ENCODE results near the gene TBRG1. TPM values are rescaled to one million over a fixed set of nuclear protein-coding genes. Genes with fewer than 3 reads are reported as not detected.

Gene TBRG1
- total RNA-seq, 2 experiments from 2014 or later: 36.2 to 41.3 TPM

DNA sequence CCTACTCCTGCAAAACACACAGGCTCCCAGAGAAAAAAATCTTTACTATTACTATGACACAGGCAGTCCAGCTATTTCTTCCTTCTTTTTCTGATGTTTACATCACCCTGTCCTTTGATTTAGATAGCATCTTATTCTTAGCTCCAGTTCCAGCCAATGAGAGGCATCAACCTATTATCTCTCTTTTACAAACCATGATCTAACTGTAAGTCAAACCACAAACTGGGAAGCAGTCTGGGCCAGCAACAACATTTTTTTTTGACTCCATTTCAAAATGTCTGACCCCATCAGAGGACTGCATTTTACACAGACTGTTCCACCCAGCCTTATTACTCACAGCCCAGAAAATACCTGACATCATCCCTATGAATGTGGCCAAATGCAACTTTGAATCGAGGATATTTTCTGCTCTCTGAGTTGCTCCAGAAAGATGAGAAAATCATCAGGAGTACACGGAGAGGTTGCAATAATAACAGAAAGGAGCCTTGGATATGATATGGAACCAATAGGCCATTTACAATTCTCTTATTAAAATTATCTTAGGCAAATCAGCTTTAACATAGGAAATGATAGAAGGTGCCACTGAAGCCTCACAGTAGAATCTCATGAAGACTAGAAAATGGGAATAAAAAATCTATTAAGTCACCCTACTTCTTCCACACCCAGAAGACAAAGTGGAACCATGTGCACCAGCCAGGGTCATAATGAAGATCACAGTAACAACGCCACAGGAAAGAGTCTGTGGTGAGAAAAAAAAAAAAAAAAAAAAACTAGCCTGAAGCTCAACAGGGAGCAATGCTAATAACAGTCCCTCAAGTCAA lies 21.2 kb downstream of the TBRG1 start:
- H3K9me3 Mint-ChIP-seq (ENCODE audit: insufficient read depth): no peaks in the 10 kb centered on the region

DNA sequence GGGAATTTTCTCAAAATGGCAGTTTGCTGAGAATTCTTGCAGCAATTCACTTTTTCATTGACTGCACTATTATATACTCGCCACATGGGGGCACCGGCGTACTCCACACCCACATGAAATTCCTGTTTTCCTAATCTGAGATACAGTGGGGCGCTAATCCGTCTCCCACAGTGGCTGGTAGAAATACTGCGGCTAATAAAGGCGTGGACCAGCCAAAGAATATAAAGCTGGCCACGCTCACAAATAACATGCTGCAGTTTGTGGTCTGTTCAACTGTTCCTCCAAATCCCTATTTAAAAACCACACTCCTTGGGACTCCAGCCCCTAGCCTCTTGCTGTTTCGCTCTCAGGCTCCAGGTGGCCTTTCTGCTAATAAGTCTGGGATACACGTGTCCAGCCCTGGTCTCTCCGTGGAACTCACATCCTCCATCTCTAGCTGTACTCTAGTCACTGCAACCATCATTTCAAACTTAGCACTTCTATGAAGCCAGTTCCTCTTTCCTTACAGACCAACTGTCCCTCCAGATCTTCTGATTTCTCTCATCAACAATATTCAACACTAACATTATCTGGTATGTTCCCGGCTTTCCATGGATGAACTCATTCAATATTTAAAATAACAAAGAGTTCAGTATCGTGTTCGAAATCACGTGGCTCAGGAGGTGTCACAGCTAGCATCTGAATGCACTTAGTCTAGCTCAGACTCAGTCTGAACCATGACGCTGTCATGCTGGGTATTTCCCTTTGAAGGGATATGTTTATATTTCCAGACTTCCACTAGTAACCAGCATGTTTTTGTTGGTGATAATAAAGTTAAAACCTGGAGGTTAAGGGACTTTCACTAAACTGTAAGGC lies 22.0 kb downstream of the TBRG1 start:
- ATAC-seq: peak; percentile 67
- peaks cover 3% of the 10 kb centered on the region for H3K36me3 Mint-ChIP-seq (ENCODE audit: low read depth)
- H3K9me3 Mint-ChIP-seq (ENCODE audit: insufficient read depth): no peaks in the 10 kb centered on the region
- H3K27me3 Mint-ChIP-seq (ENCODE audit: low read depth): no peaks in the 10 kb centered on the region
- ChIA-PET CTCF (interaction anchor here (0.6 to 5.5 kb wide), 24 partner anchors 10 to 225 kb away, joined by 3 to 27 read pairs (median 4); partner anchors contain the start of genes MSANTD2 and TBRG1), POLR2A (interaction anchor here (0.8 kb wide), 1 partner anchor 153 kb away, joined by 4 read pairs; no protein-coding TSS in a partner anchor)
- peak; percentile 38 for DNase-seq
- H3K27ac Mint-ChIP-seq: no peak overlapping the region
- H3K4me1 Mint-ChIP-seq (ENCODE audit: low read depth): no peaks in the 10 kb centered on the region
- H3K4me3 Mint-ChIP-seq: no peak overlapping the region

More for the DNA sequence above, 21.2 kb downstream of the TBRG1 start:
- ChIA-PET CTCF (interaction anchor here (0.7 to 5.5 kb wide), 19 partner anchors 9 to 226 kb away, joined by 3 to 27 read pairs (median 7); partner anchors contain the start of genes MSANTD2 and TBRG1), POLR2A (no interaction called here)
- ATAC-seq: no peak
- no peak for DNase-seq
- Mint-ChIP-seq H3K36me3 (ENCODE audit: low read depth) (peaks cover 3% of the 10 kb centered on the region), H3K4me1 (ENCODE audit: low read depth) (no peaks in the 10 kb centered on the region), H3K27me3 (ENCODE audit: low read depth) (no peaks in the 10 kb centered on the region), H3K27ac (no peak overlapping the region), H3K4me3 (no peak overlapping the region)

DNA sequence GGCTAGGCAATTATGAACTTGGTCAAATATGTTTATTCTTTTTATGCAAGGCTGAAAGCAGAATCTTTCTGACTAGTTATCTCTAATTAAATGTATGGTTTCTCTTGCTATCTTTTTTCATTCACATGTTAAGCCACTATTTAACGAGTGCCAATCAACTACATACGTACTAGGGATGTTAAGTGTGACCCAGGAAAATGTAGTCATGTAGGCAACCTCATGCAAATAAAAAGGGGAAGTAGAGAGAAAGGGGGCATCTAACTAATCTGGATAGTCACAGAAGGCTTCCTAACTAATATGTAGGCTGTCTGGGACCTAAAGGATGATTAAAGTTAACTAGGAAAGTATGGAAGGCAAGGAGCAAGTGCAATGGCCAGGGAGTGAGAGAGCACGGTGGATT lies 23.5 kb downstream of the TBRG1 start:
- POLR2A ChIA-PET: no interaction called here
- Mint-ChIP-seq H3K27me3 (ENCODE audit: low read depth) (no peaks in the 10 kb centered on the region), H3K4me3 (no peak overlapping the region), H3K9me3 (ENCODE audit: insufficient read depth) (no peaks in the 10 kb centered on the region), H3K4me1 (ENCODE audit: low read depth) (no peaks in the 10 kb centered on the region), H3K27ac (no peak overlapping the region), H3K36me3 (ENCODE audit: low read depth) (no peaks in the 10 kb centered on the region)
- no peak for DNase-seq
- CTCF ChIA-PET: interaction anchor here (2.9 to 3.7 kb wide), 2 partner anchors 13 to 23 kb away, joined by 13 to 16 read pairs; partner anchors contain the start of gene TBRG1
- ATAC-seq: no peak

DNA sequence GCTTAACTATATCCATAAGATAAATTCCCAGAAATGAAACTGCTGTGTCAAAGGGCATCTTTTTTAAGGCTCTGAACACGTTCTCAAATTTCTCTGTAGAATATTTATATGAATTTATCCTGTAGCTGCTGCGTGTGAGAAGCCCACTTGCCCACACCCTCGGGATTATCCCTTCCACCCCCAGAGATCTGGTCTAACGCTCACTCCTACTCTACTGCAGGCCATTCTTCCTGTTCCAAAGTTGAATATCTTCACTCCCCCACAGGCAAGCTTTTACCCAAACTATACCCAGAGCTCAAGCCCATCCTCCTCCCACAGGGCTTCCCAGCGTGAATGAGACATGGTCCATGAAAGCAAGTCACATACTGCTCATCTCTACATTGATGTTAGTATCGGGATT lies 25.9 kb downstream of the TBRG1 start:
- ChIA-PET CTCF (interaction anchor here (0.8 to 1.4 kb wide), 4 partner anchors 16 to 114 kb away, joined by 3 to 4 read pairs (median 4); no protein-coding TSS in a partner anchor), POLR2A (interaction anchor here (0.6 kb wide), 1 partner anchor 82 kb away, joined by 3 read pairs; no protein-coding TSS in a partner anchor)
- H3K9me3 Mint-ChIP-seq (ENCODE audit: insufficient read depth): no peaks in the 10 kb centered on the region
- ATAC-seq (no peak), DNase-seq (no peak)
- no peaks in the 10 kb centered on the region for H3K4me1 Mint-ChIP-seq (ENCODE audit: low read depth)
- no peak overlapping the region for H3K27ac Mint-ChIP-seq
- H3K27me3 Mint-ChIP-seq (ENCODE audit: low read depth): no peaks in the 10 kb centered on the region
- H3K4me3 Mint-ChIP-seq: no peak overlapping the region
- H3K36me3 Mint-ChIP-seq (ENCODE audit: low read depth): no peaks in the 10 kb centered on the region

DNA sequence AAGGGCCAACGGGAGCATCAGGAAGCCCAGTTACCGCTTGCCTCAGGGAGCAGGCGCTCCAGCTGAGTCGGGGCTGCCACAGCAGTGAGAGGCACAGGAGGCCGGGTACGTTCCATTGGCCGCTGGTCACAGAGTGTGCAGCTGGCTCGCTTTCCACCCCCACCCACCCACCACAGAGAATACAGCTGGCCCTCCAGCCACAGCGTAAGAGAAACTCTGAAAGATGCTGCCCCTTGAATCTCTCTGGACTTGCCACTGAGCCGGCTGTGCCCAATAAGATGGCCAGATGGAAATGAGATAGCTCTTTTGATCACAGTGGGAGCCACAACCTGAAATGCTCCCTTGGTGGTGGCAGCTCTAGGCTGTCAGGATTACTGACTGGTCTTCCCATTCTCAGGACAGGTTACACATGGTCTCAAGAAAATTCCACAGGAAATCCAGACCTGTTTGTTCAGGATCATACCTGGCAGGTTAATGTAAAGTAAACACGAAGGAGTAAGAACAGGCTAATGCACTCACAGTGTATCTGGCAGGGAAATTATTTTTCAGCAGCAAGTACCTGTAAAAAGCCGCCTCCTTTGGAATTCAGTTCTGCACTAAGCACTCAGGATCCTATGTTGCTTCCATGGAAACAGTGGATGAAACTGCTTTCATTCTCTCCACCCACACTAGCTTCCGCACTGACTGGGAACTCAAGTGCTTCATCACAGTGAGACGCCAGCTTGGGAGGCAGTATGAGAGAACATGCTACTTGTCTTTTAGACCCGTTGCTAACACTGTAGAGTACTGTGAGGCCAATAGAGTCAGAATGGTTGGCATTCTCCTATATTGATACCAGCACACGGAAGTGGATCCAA lies 34.3 kb downstream of the TBRG1 start:
- Mint-ChIP-seq H3K27me3 (ENCODE audit: low read depth) (no peaks in the 10 kb centered on the region), H3K9me3 (ENCODE audit: insufficient read depth) (no peaks in the 10 kb centered on the region), H3K4me1 (ENCODE audit: low read depth) (no peaks in the 10 kb centered on the region), H3K36me3 (ENCODE audit: low read depth) (no peaks in the 10 kb centered on the region), H3K4me3 (no peak overlapping the region), H3K27ac (no peak overlapping the region)
- DNase-seq (no peak), ATAC-seq (no peak)
- CTCF ChIA-PET: no interaction called here
- POLR2A ChIA-PET: no interaction called here

DNA sequence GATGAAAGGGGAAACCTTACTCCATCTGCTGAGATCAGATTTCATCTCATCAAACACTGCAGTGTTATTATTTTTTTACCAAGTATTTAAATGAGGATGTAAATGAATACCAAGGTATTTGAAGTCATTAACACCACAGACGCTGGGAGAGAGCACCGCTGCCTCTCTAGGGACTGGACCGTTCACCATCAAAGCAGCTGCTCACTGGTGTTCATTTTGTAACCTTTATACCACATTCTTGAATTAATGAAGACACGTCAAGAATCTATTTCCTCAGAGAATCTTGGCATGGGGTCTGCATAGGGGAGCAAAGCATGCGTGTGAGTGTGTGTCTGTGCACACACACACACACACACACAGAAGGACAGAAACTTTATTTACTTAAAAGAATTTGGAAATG lies 35.2 kb downstream of the TBRG1 start:
- POLR2A ChIA-PET: no interaction called here
- H3K27ac Mint-ChIP-seq: no peak overlapping the region
- H3K4me3 Mint-ChIP-seq: no peak overlapping the region
- H3K4me1 Mint-ChIP-seq (ENCODE audit: low read depth): no peaks in the 10 kb centered on the region
- no peaks in the 10 kb centered on the region for H3K9me3 Mint-ChIP-seq (ENCODE audit: insufficient read depth)
- H3K36me3 Mint-ChIP-seq (ENCODE audit: low read depth): no peaks in the 10 kb centered on the region
- DNase-seq: no peak
- ATAC-seq: no peak
- CTCF ChIA-PET: no interaction called here
- H3K27me3 Mint-ChIP-seq (ENCODE audit: low read depth): no peaks in the 10 kb centered on the region

DNA sequence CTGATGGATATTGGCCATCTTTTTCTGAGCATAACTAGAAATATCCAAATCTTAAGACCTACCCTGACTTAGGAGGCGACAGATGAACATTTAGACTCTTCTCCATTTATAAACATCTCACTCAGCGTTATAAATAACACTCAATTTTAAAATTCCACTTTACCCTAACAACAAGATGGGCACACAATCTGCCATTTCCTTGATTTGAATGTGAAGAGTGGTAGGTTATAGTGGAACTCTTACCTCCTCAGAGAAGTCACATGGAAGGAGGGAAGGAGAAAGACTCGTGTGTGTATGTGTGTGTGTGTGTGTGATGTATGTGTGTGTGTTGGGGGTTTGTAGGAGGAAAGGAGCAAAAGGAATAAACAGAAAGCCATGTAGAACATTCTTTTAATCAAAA lies 35.8 kb downstream of the TBRG1 start:
- H3K36me3 Mint-ChIP-seq (ENCODE audit: low read depth): no peaks in the 10 kb centered on the region
- ChIA-PET POLR2A (no interaction called here), CTCF (interaction anchor here (1.3 kb wide), 1 partner anchor 14 kb away, joined by 4 read pairs; no protein-coding TSS in a partner anchor)
- H3K27ac Mint-ChIP-seq: no peak overlapping the region
- H3K27me3 Mint-ChIP-seq (ENCODE audit: low read depth): no peaks in the 10 kb centered on the region
- no peaks in the 10 kb centered on the region for H3K9me3 Mint-ChIP-seq (ENCODE audit: insufficient read depth)
- H3K4me3 Mint-ChIP-seq: no peak overlapping the region
- no peaks in the 10 kb centered on the region for H3K4me1 Mint-ChIP-seq (ENCODE audit: low read depth)
- no peak for DNase-seq
- no peak for ATAC-seq

DNA sequence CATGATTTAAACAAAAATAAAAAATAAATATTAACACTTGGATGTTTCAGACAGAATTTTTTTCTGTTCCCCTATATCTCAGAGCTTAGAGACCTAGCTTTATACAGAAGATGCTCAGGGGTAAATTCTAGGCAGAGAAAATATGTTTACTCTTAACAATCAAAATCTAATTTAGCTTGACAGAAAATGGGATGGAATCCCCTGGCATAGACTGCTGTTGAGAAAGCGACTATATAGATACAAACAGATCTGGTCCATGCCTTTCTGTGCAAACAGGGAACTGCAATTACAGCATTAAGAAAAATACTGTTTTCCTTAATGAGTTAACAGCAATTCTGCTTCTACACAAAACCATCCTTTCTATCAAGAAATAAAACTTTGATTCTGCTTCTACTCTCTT lies 36.3 kb downstream of the TBRG1 start:
- no peak for ATAC-seq
- Mint-ChIP-seq H3K36me3 (ENCODE audit: low read depth) (no peaks in the 10 kb centered on the region), H3K4me3 (no peak overlapping the region), H3K27me3 (ENCODE audit: low read depth) (no peaks in the 10 kb centered on the region), H3K9me3 (ENCODE audit: insufficient read depth) (no peaks in the 10 kb centered on the region), H3K4me1 (ENCODE audit: low read depth) (no peaks in the 10 kb centered on the region), H3K27ac (no peak overlapping the region)
- no peak for DNase-seq
- POLR2A ChIA-PET: no interaction called here
- CTCF ChIA-PET: interaction anchor here (1.3 to 2.7 kb wide), 3 partner anchors 11 to 103 kb away, joined by 3 to 11 read pairs (median 4); partner anchors contain the start of gene ESAM

DNA sequence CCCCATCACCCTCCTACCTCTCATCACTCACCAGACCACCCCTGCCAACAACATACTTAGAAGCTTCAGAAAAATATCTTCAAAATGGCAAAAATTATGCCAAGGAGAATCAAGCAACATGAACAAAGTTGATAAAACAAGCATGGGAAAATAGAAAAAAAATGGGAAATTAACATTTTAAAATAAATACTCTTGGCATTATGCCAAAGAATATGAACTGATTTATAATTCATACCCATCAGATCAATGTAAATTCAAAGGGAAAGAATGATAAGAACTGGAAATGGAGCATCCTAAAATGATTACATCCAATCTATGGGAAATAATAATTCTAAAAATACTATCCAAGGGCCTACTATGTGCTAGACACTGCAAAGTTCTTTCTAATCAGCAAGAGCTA lies 38.9 kb downstream of the TBRG1 start:
- no peak for ATAC-seq
- no peaks in the 10 kb centered on the region for H3K27me3 Mint-ChIP-seq (ENCODE audit: low read depth)
- no peaks in the 10 kb centered on the region for H3K4me1 Mint-ChIP-seq (ENCODE audit: low read depth)
- CTCF ChIA-PET: interaction anchor here (0.7 to 3.1 kb wide), 5 partner anchors 8 to 175 kb away, joined by 4 to 11 read pairs (median 6); no protein-coding TSS in a partner anchor
- H3K36me3 Mint-ChIP-seq (ENCODE audit: low read depth): no peaks in the 10 kb centered on the region
- POLR2A ChIA-PET: no interaction called here
- no peaks in the 10 kb centered on the region for H3K9me3 Mint-ChIP-seq (ENCODE audit: insufficient read depth)
- DNase-seq: no peak
- no peak overlapping the region for H3K4me3 Mint-ChIP-seq
- no peak overlapping the region for H3K27ac Mint-ChIP-seq

DNA sequence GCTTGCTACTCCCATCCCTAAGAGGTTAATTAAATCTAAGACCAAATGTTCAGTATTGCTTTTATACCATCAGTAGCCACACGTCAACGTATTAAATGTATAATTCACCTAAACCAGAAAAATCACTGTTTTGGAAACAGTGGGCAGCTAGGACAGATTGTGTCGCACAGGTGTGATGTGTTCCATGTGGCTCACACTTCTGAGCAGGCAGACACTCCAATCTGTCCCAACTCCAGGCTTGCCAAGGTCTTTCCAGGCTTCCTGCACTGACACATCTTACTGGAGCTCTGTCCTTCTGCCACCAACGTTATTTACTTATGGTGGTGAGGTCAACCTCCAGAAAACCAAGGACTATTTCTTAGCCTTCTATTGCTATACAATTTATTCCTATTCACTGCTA lies 39.4 kb downstream of the TBRG1 start:
- Mint-ChIP-seq H3K4me1 (ENCODE audit: low read depth) (no peaks in the 10 kb centered on the region), H3K4me3 (no peak overlapping the region), H3K36me3 (ENCODE audit: low read depth) (no peaks in the 10 kb centered on the region), H3K27me3 (ENCODE audit: low read depth) (no peaks in the 10 kb centered on the region), H3K27ac (no peak overlapping the region), H3K9me3 (ENCODE audit: insufficient read depth) (no peaks in the 10 kb centered on the region)
- POLR2A ChIA-PET: no interaction called here
- CTCF ChIA-PET: interaction anchor here (0.7 to 3.1 kb wide), 5 partner anchors 8 to 175 kb away, joined by 3 to 9 read pairs (median 4); no protein-coding TSS in a partner anchor
- DNase-seq (no peak), ATAC-seq (no peak)

DNA sequence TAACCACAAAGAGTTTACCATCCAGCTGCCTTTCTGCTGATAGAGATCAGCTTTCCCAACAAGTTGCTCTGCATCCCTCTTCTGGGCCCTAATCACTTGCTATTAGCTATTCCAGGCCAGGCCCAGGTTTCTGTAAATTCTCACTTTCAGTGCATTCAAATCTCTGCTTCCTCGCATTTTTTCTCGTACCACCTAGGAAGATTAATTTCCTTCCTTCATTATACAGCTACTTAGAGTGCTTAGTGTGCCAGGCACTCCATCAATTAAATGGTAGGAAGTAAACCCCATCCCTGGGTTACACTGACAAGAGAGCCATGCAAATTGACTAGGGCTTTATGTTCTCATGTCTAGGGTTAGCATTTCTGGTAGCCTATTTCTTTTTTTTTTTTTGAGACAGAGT lies 41.2 kb downstream of the TBRG1 start:
- Mint-ChIP-seq H3K36me3 (ENCODE audit: low read depth) (no peaks in the 10 kb centered on the region), H3K4me3 (no peak overlapping the region), H3K9me3 (ENCODE audit: insufficient read depth) (no peaks in the 10 kb centered on the region), H3K27ac (no peak overlapping the region), H3K27me3 (ENCODE audit: low read depth) (no peaks in the 10 kb centered on the region), H3K4me1 (ENCODE audit: low read depth) (no peaks in the 10 kb centered on the region)
- no peak for DNase-seq
- CTCF ChIA-PET: interaction anchor here (0.7 to 3.1 kb wide), 5 partner anchors 15 to 202 kb away, joined by 3 to 9 read pairs (median 7); partner anchors contain the start of gene ROBO3
- no peak for ATAC-seq
- POLR2A ChIA-PET: no interaction called here

Measured in activated CD8-positive, alpha-beta T cell treated with anti-CD3 and anti-CD28 coated beads, Interleukin-2, amount 10 ng/mL, durations not matched to agents 7 days and 5 days (primary cell).